Activated T-cell treated with anti-CD3 and anti-CD28 coated beads for 4 hours (primary cell): Measurements from ENCODE around the gene ITGA2.

Experiments used
- DNase-seq: peaks from one replicate; pipeline ENCODE4 v3.0.0-alpha.2; 2020

Gene ITGA2

DNA sequence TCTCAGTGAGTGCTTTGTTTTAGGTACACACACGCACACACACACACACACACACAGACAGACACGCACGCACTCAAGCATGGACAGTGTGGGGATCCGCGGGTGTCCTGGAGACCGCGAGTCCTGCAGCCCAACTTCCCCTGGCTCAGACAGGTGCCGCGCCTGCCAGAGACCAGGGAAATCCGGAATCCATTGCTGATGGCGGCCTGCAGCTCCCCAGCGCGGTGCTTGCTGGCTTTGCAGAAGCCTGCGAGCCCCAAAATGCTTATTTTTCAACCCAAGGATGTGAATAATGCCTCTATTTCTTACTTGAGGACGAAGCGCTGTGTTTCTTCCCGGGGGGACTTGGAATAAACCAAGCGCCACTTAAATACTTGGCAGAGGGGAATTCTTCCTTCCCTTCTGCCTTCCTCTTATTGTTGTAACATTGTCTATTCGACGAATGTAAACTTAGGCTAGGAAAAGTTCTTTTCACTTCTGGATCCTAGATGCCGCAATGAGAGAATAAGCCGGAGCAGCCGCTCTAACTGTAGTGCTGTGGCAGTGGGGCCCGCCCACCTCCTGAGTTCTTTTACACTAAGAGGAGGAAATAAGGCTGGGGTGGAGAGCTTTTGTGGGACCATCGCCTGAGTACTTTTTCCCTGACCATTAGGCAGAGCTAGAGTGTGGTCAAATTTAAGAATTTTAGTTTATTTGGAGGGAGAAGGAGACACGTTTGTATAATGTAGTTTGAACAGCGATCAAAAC, 802 bp downstream of the ITGA2 start:
- no peak for DNase-seq

- DNase-seq, result no peak
Measured at GRCh38 chr5:52990528-52990925, 1.4 kb downstream of the ITGA2 start.

GRCh38 chr5:52993367-52993766, 4.2 kb downstream of the ITGA2 start:
- DNase-seq, result no peak

DNA sequence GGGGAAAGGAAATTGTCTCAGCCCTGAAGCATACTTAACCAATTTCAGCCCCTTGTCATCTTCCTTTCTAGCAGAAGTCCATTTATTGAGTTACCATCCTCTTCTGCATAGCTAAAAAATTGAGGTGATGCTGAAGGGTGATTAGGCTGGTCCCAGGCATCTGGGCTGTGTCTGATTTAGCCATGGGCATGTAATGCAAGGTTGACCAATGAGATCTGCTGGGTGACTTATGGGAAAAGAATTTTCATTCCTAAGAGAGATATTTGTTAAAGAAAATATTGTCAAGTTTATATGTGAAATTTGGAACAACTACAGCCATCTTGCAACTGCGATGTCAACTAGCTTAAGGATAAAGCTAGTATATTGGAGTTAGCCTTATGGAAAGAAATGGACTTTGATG, 5.1 kb downstream of the ITGA2 start:
- no peak for DNase-seq

DNA sequence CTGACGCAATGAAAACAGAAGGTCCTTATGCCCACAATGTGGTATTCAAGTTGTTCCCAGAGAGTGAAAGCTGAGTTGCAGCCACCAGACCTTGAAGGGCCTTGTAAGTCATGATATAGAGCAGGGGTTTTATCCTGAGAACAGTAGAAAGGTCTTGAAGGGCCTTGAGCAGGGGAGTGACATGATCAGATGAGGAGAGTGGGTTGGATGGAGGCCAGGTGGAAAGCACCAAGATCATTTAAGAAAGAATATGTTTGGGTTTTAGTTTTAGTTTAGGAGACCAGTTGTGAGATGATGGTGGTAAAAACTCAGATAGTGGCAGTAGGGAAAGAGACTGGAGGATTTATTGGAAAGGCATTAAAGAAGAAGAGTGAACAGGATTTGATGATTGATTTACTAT, 5.9 kb downstream of the ITGA2 start:
- DNase-seq, result no peak

GRCh38 chr5:52995914-52996313, 6.8 kb downstream of the ITGA2 start:
- no peak for DNase-seq

- no peak for DNase-seq
Measured at GRCh38 chr5:52996979-52997378, 7.8 kb downstream of the ITGA2 start.

DNA sequence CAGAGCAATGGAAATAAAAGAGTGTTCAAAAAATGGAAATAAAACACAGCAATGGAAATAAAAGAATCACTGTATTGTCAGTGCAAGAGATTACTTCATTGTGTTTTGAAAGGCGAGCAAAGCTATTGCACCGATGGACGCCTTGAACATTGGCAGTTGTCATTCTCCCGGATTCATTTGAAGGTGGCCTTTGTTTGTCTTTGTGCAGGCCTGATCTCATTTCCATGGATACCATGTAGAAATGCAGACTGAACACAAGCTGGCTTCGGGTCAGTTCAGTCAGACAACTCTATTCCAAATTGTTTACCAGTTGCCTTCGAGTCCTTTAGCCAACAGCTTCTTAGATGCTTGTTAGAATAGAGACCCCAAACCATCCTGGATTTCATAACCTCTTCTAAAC, 8.3 kb downstream of the ITGA2 start:
- DNase-seq, result no peak

- DNase-seq, result no peak
Measured at GRCh38 chr5:52998552-52999313, 9.6 kb downstream of the ITGA2 start.

GRCh38 chr5:52999344-52999949, 10.3 kb downstream of the ITGA2 start:
- DNase-seq, result no peak

DNA sequence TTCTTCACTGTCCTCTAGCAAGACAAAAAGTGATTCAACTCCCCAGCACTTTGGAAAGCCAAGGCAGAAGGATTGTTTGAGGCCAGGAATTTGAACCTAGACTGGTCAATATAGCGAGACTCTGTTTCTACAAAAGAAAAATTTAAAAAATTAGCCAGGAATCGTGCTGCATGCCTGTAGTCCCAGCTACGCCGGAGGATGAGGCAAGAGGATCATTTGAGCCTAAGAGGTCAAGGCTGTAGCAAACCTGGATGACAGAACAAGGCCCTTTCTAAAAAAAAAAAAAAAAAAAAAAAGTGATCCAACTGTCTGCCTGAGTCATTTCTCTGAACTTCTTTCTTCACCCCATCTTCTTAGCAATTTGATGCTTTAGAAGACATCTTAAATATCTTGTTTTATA, 12.4 kb downstream of the ITGA2 start:
- no peak for DNase-seq

DNA sequence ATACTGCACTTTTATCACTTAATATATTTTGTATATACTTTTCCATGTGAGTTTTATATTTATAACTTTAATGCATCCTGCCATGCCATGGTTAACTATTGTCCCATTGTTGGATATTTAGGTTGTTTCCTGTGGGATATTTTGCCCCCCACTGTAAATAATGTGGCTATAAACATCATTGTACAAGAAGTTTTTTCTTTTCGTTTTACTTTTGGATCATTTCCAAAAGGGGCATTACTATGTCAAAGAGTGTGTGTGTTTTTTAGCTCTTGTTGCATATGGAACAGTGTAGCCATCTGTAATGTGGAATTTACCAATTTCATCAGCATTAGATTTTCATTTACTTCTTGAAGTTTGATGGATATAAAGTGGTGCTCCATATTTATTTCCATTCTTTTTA, 13.3 kb downstream of the ITGA2 start:
- DNase-seq, result no peak

DNA sequence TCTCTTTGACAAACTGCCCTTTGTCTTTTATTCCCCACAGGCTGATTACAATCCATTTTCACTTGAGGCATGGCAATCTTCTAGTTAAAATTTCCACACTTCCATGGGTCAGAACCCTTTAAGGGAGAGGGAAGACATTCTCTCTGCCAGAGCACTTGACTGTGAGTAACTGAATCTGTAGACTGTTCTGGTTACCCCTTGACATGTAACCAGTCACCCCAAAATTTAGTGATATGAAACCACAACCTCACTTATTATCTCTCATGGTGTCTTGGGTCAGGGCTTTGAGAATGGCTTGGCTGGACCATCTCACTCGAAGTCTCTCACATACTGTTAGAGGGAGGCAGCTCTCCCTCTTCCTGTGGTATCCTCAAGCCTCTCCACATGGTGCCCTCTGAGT, 14.0 kb downstream of the ITGA2 start:
- no peak for DNase-seq

DNA sequence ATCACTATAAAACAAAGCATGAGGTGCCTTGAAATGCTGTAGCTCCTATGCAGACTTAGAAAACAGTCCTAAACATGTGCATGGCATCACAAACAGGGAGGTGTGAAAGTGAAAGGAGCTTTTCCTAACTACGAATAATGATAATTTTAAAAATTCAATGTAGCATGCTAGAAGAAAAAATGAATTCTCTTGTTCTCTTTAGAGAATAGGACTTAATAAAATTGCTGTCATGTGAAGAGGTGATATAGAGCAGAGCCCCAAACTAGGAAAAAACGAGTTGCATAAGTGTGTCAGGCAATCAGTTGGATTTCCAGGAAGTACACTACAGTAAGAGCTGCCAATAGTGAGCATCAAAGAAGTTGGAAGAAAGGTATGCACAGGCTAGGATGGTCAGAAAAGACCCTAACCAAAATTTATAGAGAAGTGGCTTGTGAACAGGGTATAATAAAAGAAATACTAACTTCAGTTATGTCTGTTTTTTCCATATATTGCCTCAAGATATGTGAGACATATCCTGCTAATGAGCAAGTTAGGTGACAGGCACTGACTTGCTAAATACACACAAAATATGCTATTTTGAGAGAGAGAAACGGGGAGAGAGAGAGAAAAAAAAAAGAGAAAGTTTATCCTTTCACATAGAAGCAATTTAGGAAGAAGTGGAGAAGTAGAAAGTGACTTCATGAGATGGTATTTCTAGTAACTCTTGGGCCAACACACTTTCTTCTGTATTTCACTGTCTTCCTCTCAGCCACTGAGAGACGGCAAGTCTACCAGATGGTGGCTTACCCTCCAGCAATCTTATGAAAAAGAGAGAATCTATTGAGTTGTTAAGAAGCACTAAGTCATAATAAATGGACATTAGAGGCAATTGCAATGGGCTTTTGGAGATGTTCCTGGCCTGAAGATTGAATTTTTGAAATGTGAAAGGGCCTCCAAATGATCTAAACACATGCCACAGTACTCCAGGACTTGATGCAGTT, 18.0 kb downstream of the ITGA2 start:
- no peak for DNase-seq

DNA sequence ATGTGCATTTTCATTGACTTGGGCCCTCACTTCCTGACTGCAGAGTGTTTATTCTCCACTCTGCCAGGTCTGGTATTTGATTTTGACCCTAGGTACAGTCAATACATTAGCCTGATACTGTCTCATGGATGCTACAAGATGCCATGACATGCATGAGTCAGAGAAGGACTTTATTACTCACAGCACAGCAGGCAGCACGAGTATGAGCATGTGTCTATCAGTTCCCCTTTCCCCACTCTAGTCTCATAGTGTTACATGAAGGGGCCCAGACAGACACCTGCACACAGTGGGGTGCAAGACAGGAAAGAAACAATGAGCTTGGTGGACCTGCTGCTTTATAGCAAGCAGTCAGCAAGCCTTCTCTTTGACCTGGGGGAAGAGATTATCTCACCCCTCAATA, 19.6 kb downstream of the ITGA2 start:
- no peak for DNase-seq

DNA sequence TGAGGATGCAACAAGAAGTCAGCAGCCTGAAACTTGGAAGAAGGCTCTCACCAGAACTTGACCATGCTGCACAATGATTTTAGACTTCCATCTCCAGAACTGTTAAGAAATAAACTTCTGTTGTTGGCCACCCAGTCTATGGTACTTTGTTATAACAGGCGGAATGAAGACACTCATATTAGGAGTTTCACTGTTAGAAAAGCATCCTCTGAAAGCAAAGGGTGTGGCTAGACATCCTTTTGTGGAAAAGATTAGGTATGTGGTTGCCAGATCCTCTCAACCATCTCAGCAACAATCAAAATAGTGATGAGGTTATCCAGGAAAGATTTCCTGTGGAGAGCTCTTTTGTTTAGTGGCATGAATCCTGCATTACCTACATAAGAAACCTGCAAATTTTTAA, 20.7 kb downstream of the ITGA2 start:
- DNase-seq, result no peak

DNA sequence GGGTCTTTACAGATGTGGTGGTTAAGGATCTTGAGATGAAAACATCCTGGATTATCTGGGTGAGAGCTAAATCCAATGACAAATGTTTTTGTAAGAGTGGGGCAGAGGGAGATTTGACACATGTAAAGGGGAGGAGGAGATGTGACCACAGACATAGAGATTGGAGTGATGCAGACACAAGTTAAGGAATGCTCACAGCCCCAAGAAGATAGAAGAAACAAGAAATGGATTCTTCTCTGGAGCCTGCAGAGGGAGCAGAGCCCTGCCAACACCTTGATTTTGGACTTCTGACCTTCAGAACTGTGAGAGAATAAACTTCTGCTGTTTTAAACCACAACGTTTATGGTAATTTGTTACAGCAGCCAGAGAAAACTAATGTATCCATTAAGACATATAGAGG, 21.7 kb downstream of the ITGA2 start:
- no peak for DNase-seq

GRCh38 chr5:53011233-53011632, 22.1 kb downstream of the ITGA2 start:
- DNase-seq, result no peak

GRCh38 chr5:53013857-53014256, 24.7 kb downstream of the ITGA2 start:
- DNase-seq, result no peak

GRCh38 chr5:53017383-53017782, 28.2 kb downstream of the ITGA2 start:
- no peak for DNase-seq

GRCh38 chr5:53017794-53018391, 28.7 kb downstream of the ITGA2 start:
- DNase-seq, result no peak

DNA sequence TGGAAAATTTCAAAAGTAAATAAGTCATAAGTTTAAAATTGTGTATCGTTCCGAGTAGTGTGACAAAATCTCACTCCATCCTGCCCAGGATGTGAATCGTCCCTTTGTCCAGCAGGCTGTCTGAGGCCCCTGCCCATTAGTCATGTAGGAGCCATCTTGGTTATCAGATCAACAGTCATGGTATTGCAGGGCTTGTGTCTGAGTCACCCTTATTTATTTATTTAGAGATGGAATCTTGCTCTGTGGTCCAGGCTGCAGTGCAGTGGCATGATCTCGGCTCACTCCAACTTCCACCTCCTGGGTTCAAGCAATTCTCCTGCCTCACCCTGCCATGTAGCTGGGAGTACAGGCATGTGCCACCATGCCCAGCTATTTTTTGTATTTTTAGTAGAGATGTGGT, 30.2 kb downstream of the ITGA2 start:
- no peak for DNase-seq
